Heart left ventricle (tissue), 13 donors: ENCODE measurements around the gene KIF26B.

Experiments used
- POLR2A ChIP-seq, 2 donors: fragments of 450-650 bp; IDR thresholded peaks; one replicate each; pipeline ENCODE4 v1.6.1; 2017; ENCODE audit warnings: antibody characterized with exemption in 2 of 2, mild to moderate bottlenecking in 2 of 2, moderate library complexity in 2 of 2
- TF ChIP-seq, protein P1 (sequence below), 12 donors: fragments of 200-600 bp; sonication (generic) in 4 of 12; IDR thresholded peaks; one replicate each; pipeline versions ENCODE4 v1.5.0 to v1.8.0; 2018 to 2022; ENCODE audit warnings: antibody characterized with exemption in 12 of 12, mild to moderate bottlenecking in 5 of 12
- donor health status: ischemic (EF 13 %, LVEDD 7.1; RV severe dilation, severe dysfunction).
- donor health status: DM: no; HTN: yes; CAD: no.
- donor health status: DM: no; HTN: no; CAD: no.
- donor health status: ischemic (EF 25% LVEDD 6.9; RV normal size, moderate dysfunction).
- donor health status: ischemic (EF 25% LVEDD 5.7; RV mildly dilated, moderate dysfunction).
- donor health status: ischemic (EF 35%, LVEDD 5.7; RV mildly dilated, moderate dysfunction).
- donor health status: nonischemic (EF 11% LVEDD 7.7; RV severe dilation, severe dysfunction).
- donor health status: DM: yes; HTN: yes; CAD: no.
- donor health status: PGD.
- donor health status: ischemic (EF 29% LVEDD 5.4; RV normal size, mild dysfunction).
- donor health status: nonischemic (EF 23%, LVEDD 6.1; RV moderate dilation, normal function).

DNA sequence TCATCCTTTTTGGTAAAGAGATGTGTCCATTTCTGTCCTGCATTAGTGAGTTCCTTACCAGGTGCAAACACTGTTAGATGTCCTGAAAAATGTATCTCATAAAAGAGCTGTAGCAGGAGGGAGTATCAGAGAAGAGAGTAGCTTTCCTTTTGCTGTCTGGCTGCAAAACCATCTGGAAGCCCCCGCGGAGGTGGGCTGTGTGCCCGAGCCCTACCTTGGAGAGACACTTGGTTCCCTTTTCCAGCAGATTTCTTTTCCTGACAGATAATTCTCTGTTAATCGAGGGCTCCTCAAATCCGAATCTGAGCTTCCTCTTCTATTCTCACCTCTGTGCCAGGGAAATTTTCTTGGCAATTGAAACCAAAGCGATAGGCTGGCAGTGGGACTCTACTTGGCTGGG lies 53.0 kb downstream of the KIF26B start:
- TF ChIP-seq, protein P1, sequence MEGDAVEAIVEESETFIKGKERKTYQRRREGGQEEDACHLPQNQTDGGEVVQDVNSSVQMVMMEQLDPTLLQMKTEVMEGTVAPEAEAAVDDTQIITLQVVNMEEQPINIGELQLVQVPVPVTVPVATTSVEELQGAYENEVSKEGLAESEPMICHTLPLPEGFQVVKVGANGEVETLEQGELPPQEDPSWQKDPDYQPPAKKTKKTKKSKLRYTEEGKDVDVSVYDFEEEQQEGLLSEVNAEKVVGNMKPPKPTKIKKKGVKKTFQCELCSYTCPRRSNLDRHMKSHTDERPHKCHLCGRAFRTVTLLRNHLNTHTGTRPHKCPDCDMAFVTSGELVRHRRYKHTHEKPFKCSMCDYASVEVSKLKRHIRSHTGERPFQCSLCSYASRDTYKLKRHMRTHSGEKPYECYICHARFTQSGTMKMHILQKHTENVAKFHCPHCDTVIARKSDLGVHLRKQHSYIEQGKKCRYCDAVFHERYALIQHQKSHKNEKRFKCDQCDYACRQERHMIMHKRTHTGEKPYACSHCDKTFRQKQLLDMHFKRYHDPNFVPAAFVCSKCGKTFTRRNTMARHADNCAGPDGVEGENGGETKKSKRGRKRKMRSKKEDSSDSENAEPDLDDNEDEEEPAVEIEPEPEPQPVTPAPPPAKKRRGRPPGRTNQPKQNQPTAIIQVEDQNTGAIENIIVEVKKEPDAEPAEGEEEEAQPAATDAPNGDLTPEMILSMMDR (IDR thresholded peaks at IDR 0.05) = no peak
- TF ChIP-seq POLR2A (IDR thresholded peaks at IDR 0.05) = no peak
